Measurements from ENCODE around the gene ZNF662. TPM values are rescaled to one million over a fixed set of nuclear protein-coding genes. Genes with fewer than 3 reads are reported as not detected.

Gene ZNF662
- total and polyA plus RNA-seq, 12 donors, result 1.8 to 17.6 (median 7.2) TPM

DNA sequence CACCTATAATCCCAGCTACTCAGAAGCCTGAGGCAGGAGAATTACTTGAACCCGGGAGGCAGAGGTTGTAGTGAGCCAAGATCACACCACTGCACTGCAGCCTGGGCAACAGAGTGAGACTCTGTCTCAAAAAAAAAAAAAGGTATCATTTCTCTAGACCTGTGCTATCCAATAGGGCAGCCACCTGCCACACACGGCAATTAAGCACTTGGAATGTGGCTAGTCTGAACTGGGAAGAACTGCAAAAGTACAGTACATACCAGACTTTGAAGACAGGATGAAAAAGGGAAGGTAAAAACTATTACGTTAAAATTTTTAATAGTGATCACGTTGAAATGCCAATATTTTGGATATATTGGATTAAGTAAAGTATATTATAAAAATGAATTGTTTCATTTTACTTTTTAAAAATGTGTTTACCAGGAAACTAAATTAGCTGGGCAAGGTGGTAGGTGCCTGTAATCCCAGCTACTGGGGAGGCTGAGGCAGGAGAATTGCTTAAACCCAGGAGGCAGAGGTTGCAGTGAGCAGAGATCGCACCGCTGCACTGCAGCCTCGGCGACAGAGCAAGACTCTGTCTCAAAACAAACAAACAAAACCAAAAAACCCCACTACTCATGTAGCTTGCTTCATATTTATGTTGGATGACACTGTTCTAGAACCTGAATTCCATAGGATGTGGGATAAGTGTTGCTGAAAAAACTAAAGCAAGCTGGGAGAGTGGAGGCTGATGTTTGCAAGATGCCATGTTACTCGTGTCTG, 32.5 kb upstream of the ZNF662 start:
- H3K9me3 ChIP-seq (replicated peaks in 1 of 3), result no peaks in the 10 kb centered on the region
- no peak overlapping the region for H3K4me3 ChIP-seq
- no peaks in the 10 kb centered on the region for H3K27me3 ChIP-seq
- intact Hi-C loops (cut with DNase I), result loop anchor here in 1 of 2 donors (10.0 kb wide), 1 partner anchor 89 kb away; no protein-coding TSS in a partner anchor
- no peaks in the 10 kb centered on the region for H3K36me3 ChIP-seq (replicated peaks in 1 of 2)
- peaks cover 0 to 7% of the 10 kb centered on the region in 2 donors for H3K4me1 ChIP-seq (replicated peaks in 1 of 2)
- WGBS, 4 donors, result 75 to 85% (median 80%) methylated on average over 9 of the region's 9 CpGs
- TF ChIP-seq CTCF (IDR thresholded peaks at IDR 0.05) (no peak), POLR2A (IDR thresholded peaks at IDR 0.05) (no peak)
- no peak for DNase-seq
- H3K27ac ChIP-seq, result no peak overlapping the region

DNA sequence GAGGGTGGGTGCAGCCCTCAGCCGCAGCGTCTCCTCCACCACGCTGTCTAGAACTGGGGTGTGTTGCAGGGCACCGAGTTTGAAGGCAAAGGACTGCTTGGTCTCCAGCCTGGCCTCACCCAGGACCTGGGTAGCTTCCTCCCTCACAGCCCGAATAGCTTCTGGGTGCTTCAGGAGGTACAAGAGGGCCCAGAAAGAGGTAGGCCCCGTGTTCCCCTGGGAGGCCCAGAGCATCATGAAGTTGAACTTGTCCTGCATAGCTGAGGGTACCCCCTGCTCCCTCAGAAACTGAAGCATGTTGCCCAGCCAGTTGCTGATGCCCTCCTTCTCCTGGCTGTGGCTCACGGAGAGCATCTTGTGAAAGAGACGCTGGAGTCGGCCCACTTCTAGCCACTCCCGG, 31.2 kb upstream of the ZNF662 start:
- H3K27me3 ChIP-seq, result no peaks in the 10 kb centered on the region
- H3K9me3 ChIP-seq (replicated peaks in 1 of 3), result no peaks in the 10 kb centered on the region
- no peaks in the 10 kb centered on the region for H3K36me3 ChIP-seq (replicated peaks in 1 of 2)
- TF ChIP-seq CTCF (IDR thresholded peaks at IDR 0.05), result no peak
- TF ChIP-seq POLR2A (IDR thresholded peaks at IDR 0.05), result no peak
- H3K27ac ChIP-seq, result no peak overlapping the region
- WGBS, 4 donors, result 85 to 94% (median 88%) methylated on average over 10 of the region's 10 CpGs
- intact Hi-C loops (cut with DNase I), result loop anchor here in 1 of 2 donors (10.0 kb wide), 1 partner anchor 90 kb away; no protein-coding TSS in a partner anchor
- H3K4me3 ChIP-seq, result no peak overlapping the region
- peaks cover 0 to 7% of the 10 kb centered on the region in 2 donors for H3K4me1 ChIP-seq (replicated peaks in 1 of 2)
- DNase-seq, result no peak

GRCh38 chr3:42875325-42876151, 30.4 kb upstream of the ZNF662 start, which contains the start of gene CYP8B1:
Gene CYP8B1, minus strand, starts transcription at chr3:42875879. Its CDS starts 63 bp downstream, at chr3:42875816.
- DNase-seq, result no peak
- H3K27me3 ChIP-seq, result no peaks in the 10 kb centered on the region
- no peak within 1 kb of the TSS for H3K4me3 ChIP-seq
- H3K4me1 ChIP-seq (replicated peaks in 1 of 2), result peaks cover 0 to 9% of the 10 kb centered on the region in 2 donors
- no peaks in the 10 kb centered on the region for H3K9me3 ChIP-seq (replicated peaks in 1 of 3)
- intact Hi-C loops (cut with DNase I), result loop anchor here in 1 of 2 donors (10.0 kb wide), 1 partner anchor 91 kb away; no protein-coding TSS in a partner anchor
- no peak within 1 kb of the TSS for H3K27ac ChIP-seq
- 86 to 89% (median 87%) methylated on average over 10 to 13 of the region's 13 CpGs for WGBS, 4 donors
- H3K36me3 ChIP-seq (replicated peaks in 1 of 2), result no peaks in the 10 kb centered on the region
- no peak for TF ChIP-seq POLR2A (IDR thresholded peaks at IDR 0.05)
- no peak for TF ChIP-seq CTCF (IDR thresholded peaks at IDR 0.05)

DNA sequence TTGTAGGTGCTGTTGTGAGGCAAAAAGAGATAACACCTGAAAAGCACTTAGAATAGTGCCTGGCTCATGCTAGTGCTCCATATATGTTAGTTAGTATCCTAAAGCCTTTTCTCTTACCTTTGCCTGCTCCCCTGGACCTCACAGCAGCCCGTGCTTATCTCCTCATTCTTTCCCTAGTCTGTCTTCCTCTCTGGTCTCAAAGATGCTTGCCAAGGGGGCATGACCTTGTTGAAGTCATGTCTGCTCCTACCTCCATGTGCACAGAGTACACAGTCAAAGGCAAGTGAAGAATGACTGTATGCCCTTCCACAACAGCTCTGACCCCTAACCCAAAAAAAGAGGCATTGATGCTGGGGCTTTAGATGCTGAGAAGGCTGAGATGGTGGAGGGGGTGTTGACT, 29.5 kb upstream of the ZNF662 start:
- no peak for DNase-seq
- Histone ChIP-seq H3K4me3 (no peak overlapping the region), H3K36me3 (replicated peaks in 1 of 2) (no peaks in the 10 kb centered on the region), H3K9me3 (replicated peaks in 1 of 3) (no peaks in the 10 kb centered on the region), H3K4me1 (replicated peaks in 1 of 2) (peaks cover 0 to 15% of the 10 kb centered on the region in 2 donors), H3K27me3 (no peaks in the 10 kb centered on the region), H3K27ac (no peak overlapping the region)
- 31 to 76% (median 59%) methylated on average over 1 of the region's 1 CpG for WGBS, 4 donors
- TF ChIP-seq CTCF (IDR thresholded peaks at IDR 0.05) (no peak), POLR2A (IDR thresholded peaks at IDR 0.05) (no peak)
- intact Hi-C loops (cut with DNase I), result loop anchor here in 1 of 2 donors (10.0 kb wide), 1 partner anchor 92 kb away; no protein-coding TSS in a partner anchor
